ENCODE data around the gene ARNT2. TPM values are rescaled to one million over a fixed set of nuclear protein-coding genes. Genes with fewer than 3 reads are reported as not detected.

Gene ARNT2
- total RNA-seq, 1 donor from 2014 or later: 9.1 TPM

DNA sequence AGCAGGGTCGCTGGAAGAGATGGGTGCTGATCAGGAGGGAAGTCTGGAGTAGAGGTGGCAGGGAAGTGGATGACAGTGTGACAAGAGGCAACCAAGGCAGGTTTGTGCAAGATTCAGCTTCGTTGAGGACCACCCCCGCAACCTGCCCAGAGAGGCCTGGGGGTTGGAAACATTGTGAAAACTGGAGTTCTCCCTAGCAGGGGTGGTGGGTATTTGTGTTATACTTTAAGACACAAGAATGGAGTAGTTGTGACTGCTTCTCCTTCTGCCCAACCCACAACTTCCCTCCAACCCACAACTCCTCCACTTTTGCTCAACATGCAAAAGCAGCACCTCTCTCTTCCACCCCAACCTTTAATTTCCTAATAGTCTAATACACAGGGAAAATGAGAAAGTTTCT lies 8.6 kb upstream of the ARNT2 start:
- no peak for DNase-seq (ENCODE audit: low read depth)
- H3K4me3 ChIP-seq (ENCODE audit: low read depth, low read length): no peak overlapping the region
- TF ChIP-seq, protein P1, sequence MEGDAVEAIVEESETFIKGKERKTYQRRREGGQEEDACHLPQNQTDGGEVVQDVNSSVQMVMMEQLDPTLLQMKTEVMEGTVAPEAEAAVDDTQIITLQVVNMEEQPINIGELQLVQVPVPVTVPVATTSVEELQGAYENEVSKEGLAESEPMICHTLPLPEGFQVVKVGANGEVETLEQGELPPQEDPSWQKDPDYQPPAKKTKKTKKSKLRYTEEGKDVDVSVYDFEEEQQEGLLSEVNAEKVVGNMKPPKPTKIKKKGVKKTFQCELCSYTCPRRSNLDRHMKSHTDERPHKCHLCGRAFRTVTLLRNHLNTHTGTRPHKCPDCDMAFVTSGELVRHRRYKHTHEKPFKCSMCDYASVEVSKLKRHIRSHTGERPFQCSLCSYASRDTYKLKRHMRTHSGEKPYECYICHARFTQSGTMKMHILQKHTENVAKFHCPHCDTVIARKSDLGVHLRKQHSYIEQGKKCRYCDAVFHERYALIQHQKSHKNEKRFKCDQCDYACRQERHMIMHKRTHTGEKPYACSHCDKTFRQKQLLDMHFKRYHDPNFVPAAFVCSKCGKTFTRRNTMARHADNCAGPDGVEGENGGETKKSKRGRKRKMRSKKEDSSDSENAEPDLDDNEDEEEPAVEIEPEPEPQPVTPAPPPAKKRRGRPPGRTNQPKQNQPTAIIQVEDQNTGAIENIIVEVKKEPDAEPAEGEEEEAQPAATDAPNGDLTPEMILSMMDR (conservative IDR thresholded peaks at IDR 0.05; ENCODE audit: low read depth, low read length): no peak

DNA sequence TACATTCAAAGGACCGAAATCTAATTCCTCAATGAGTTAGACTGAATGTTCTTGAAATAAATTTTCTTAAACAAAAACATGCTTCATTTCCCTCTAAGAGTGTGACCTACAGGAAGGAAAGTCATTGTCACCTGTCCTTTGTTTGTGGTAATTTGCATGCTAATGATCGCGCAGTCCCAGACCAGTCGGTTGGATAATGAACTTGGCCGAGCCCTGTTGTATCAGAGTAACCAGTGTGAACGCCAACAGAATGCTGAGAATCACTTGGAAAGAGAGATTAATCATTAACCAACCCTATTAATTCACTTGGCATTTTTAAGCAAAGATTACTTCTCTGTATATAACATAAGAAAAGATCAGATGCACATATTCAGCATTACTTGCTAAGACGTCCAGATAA lies 8.1 kb upstream of the ARNT2 start:
- H3K4me3 ChIP-seq (ENCODE audit: low read depth, low read length): no peak overlapping the region
- TF ChIP-seq, protein P1 (conservative IDR thresholded peaks at IDR 0.05; ENCODE audit: low read depth, low read length): no peak
- peak; percentile 51 for DNase-seq (ENCODE audit: low read depth)

DNA sequence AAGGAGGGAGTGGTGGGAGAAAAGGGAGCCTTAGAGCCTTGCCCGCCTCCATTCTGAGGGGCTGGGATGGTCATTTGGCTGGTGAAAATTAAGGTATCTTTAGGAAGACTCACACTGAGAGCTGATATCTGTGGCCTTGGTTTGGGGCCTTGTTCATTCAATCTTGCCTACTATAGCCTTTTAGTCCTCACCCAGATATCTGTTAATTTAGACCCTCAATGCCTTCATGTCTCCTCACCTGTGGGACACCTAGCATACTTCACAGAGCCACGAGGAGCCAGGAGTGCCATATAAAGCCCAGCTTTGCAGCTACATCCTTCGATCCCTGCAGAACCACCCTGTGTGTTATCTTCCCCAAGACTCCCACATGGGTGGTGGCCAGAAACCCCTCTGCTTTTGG lies 4.7 kb upstream of the ARNT2 start:
- H3K4me3 ChIP-seq (ENCODE audit: low read depth, low read length): no peak overlapping the region
- DNase-seq (ENCODE audit: low read depth): no peak
- TF ChIP-seq, protein P1 (conservative IDR thresholded peaks at IDR 0.05; ENCODE audit: low read depth, low read length): no peak

DNA sequence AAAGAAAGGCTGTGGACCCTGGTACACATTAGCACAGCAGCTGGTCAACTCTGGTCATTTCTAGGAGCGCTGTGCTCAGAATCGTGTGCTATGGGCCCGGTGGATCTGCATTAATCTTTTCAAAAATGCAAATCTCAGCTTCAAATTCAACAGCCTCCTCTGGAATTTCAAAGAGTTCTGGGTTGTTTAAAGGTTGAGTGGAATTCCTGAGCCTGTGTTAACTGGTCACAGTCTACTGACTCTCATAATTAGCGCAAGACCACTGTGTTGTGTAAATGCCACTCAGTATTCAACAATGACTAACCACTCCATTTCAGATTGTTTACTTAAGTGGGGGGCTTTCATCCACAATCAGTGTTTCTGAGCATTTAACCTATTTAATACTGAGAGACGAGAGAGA lies 2.7 kb upstream of the ARNT2 start:
- peak; percentile 66 for DNase-seq (ENCODE audit: low read depth)
- H3K4me3 ChIP-seq (ENCODE audit: low read depth, low read length): no peak overlapping the region
- TF ChIP-seq, protein P1 (conservative IDR thresholded peaks at IDR 0.05; ENCODE audit: low read depth, low read length): no peak

DNA sequence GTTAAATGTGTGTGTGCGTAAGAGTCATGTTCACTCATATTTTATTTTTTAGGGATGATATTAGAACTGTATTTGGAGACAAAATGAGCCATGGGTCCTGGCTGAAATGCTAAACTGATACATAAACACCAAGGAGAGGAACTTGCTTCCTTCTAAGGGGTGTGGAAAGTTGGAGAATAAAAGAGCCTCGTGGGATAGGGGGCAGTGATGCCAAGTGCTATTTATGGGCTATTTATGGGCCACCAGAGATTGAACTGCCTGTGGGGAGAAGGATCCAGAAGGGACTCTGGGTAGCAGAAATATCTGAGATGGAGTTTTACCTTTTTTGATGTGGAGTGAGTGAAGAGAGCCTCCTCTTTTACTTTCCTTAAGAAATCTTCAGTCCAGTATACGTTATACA lies 1.8 kb upstream of the ARNT2 start:
- H3K4me3 ChIP-seq (ENCODE audit: low read depth, low read length): no peak overlapping the region
- TF ChIP-seq, protein P1 (conservative IDR thresholded peaks at IDR 0.05; ENCODE audit: low read depth, low read length): no peak
- DNase-seq (ENCODE audit: low read depth): no peak

DNA sequence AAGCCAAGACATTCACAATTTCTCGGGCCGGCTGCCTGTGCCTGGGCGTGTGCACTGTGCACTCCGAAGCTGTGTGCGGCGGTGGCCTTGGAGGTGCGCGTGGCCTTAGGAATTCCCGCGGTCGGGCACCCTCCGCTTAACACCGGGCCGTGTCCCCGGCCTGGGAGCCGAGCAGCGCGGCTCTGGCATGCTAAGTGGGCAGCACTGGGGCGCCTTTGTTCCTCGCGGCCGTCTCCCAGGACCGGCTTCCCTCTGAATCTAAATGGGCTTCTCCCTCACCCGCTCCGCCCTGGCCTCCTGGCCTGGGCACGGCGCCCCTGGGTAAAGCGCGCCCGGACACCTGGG lies 498 bp upstream of the ARNT2 start:
- H3K4me3 ChIP-seq (ENCODE audit: low read depth, low read length): peak overlapping the region; percentile 52
- TF ChIP-seq, protein P1 (conservative IDR thresholded peaks at IDR 0.05; ENCODE audit: low read depth, low read length): no peak
- DNase-seq (ENCODE audit: low read depth): no peak

DNA sequence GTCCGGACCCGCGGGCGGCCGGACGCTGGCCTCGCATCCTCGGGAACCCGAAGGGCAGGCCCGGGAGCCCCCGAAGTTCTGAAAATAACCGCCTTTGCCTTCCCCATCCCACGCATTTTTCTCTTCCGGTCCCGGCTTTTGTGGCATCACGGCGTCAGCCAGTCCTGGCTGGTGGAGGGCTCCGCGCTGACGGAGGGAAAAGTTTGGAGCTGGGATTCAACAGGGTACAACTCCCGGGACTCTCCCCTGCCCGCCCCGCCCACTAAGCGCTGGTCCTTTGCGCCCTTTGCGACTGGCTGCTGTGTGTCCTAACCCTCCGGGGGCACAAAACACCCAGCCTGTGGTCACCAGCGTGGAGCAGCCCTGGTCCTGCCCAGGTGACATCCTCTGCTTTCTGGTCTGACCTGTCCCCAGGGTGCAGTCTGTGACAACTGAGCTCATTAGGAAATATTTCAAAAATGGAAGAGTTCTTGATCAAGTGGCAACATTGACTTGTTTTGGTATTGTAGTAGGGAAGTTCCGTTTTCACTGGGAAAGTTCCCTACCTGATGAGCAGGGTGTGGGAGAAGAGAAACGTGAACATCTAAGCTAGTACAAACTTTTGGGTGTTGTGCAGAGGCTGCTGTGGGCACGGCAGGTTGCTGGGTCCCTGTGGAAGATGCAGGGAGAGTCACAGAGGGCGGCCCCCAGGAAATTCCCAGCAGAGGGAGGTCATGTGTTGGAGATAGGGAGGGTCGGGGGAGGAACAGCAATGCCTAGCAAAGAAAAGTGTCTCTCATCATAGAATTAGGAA lies 775 bp downstream of the ARNT2 start:
- no peak for DNase-seq (ENCODE audit: low read depth)
- H3K4me3 ChIP-seq (ENCODE audit: low read depth, low read length): peak overlapping the region; percentile 52
- TF ChIP-seq, protein P1 (conservative IDR thresholded peaks at IDR 0.05; ENCODE audit: low read depth, low read length): no peak

All from epithelial cell of proximal tubule (primary cell).